ENCODE data around the gene INTU.

GRCh38 chr4:127632420-127633403 is at the start of gene INTU:
- TF ChIP-seq SUZ12 (IDR thresholded peaks at IDR 0.05; ENCODE audit: extremely low read depth, insufficient read depth, insufficient read length) (no peak), ZNF274 (IDR thresholded peaks at IDR 0.05; ENCODE audit: low read depth, low read length) (no peak)
